Measurements from ENCODE around the gene TBKBP1. TPM values are rescaled to one million over a fixed set of nuclear protein-coding genes. Genes with fewer than 3 reads are reported as not detected.

Gene TBKBP1
- total RNA-seq, 2 experiments from 2014 or later: 2.6 to 3.0 TPM

- H3K9me3 Mint-ChIP-seq (ENCODE audit: low read depth): no peaks in the 10 kb centered on the region
- no peaks in the 10 kb centered on the region for H3K36me3 Mint-ChIP-seq
- ATAC-seq: no peak
- no peak overlapping the region for H3K27ac Mint-ChIP-seq
- DNase-seq: no peak
- no peaks in the 10 kb centered on the region for H3K27me3 Mint-ChIP-seq
- peaks cover 73% of the 10 kb centered on the region for H3K4me1 Mint-ChIP-seq
- CTCF ChIA-PET: interaction anchor here (1.0 to 6.2 kb wide), 5 partner anchors 7 to 33 kb away, joined by 4 to 44 read pairs (median 13); partner anchors contain the start of genes TBKBP1 and TBX21
- H3K4me3 Mint-ChIP-seq: no peak overlapping the region
Observed at GRCh38 chr17:47726796-47727703, 33.1 kb downstream of the TBKBP1 start.

GRCh38 chr17:47727704-47728036, 33.7 kb downstream of the TBKBP1 start:
- Mint-ChIP-seq H3K27me3 (no peaks in the 10 kb centered on the region), H3K36me3 (no peaks in the 10 kb centered on the region), H3K9me3 (ENCODE audit: low read depth) (no peaks in the 10 kb centered on the region), H3K27ac (no peak overlapping the region), H3K4me3 (no peak overlapping the region), H3K4me1 (peaks cover 75% of the 10 kb centered on the region)
- CTCF ChIA-PET: interaction anchor here (1.0 to 10.6 kb wide), 4 partner anchors 9 to 34 kb away, joined by 4 to 263 read pairs (median 10); partner anchors contain the start of gene TBKBP1
- DNase-seq: no peak
- no peak for ATAC-seq

GRCh38 chr17:47728214-47728877, 34.4 kb downstream of the TBKBP1 start:
- Mint-ChIP-seq H3K4me3 (no peak overlapping the region), H3K36me3 (no peaks in the 10 kb centered on the region), H3K27ac (peak overlapping the region; percentile 51), H3K9me3 (ENCODE audit: low read depth) (no peaks in the 10 kb centered on the region), H3K4me1 (peaks cover 77% of the 10 kb centered on the region), H3K27me3 (no peaks in the 10 kb centered on the region)
- CTCF ChIA-PET: interaction anchor here (1.0 to 10.6 kb wide), 4 partner anchors 10 to 35 kb away, joined by 4 to 263 read pairs (median 10); partner anchors contain the start of gene TBKBP1
- DNase-seq: no peak
- ATAC-seq: no peak

DNA sequence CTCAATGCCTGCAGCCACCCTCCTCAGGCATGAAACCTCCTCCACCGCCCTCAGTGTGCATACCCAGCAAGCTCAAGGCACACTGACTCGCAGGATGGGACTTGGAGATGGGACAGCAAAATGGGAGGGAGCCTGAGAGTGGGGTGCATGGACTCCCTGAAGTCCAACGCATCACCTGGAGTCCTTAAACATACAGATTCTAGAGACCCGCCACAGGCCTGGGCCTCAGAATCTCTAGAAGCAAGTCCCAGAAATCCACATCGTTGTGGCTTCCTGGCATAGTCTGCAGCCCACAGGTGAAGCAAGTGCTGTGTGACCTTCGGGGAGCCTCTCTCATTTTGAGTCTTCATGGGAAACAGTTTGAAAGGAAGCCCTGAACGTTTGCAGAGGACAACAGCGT, 35.5 kb downstream of the TBKBP1 start:
- Mint-ChIP-seq H3K4me1 (peaks cover 76% of the 10 kb centered on the region), H3K27me3 (no peaks in the 10 kb centered on the region), H3K9me3 (ENCODE audit: low read depth) (no peaks in the 10 kb centered on the region), H3K4me3 (no peak overlapping the region), H3K27ac (peak overlapping the region; percentile 62), H3K36me3 (peaks cover 5% of the 10 kb centered on the region)
- CTCF ChIA-PET: interaction anchor here (1.5 to 10.6 kb wide), 4 partner anchors 11 to 92 kb away, joined by 3 to 263 read pairs (median 10); partner anchors contain the start of gene OSBPL7
- no peak for ATAC-seq
- peak; percentile 56 for DNase-seq

- H3K4me3 Mint-ChIP-seq: no peak overlapping the region
- peaks cover 16% of the 10 kb centered on the region for H3K36me3 Mint-ChIP-seq
- ATAC-seq: no peak
- CTCF ChIA-PET: interaction anchor here (0.5 to 10.6 kb wide), 7 partner anchors 13 to 90 kb away, joined by 3 to 263 read pairs (median 8); partner anchors contain the start of genes OSBPL7 and TBKBP1
- peak overlapping the region; percentile 84 for H3K27ac Mint-ChIP-seq
- DNase-seq: no peak
- H3K9me3 Mint-ChIP-seq (ENCODE audit: low read depth): no peaks in the 10 kb centered on the region
- no peaks in the 10 kb centered on the region for H3K27me3 Mint-ChIP-seq
- peaks cover 70% of the 10 kb centered on the region for H3K4me1 Mint-ChIP-seq
Observed at GRCh38 chr17:47730681-47731080, 36.7 kb downstream of the TBKBP1 start.

DNA sequence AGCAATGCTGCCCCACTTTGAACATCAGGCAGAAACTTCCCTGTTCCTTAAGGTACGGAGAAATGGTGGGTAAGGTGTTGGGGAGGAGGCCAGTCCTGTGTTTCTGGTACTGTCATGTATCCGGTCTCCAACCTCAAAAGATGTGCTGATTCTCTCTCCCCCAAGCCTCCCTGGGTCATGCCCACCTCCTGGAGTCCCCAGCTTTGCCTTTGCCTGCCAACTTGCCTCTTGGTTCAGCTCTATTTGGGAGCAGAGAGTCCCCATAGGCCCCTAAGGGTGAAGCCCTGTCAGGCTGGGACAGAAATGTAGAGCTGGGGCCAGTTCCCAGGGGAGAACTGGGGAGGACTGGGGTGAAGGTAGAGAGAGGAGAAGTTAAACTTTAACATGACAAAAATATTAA, 37.4 kb downstream of the TBKBP1 start:
- H3K9me3 Mint-ChIP-seq (ENCODE audit: low read depth): no peaks in the 10 kb centered on the region
- ATAC-seq (no peak), DNase-seq (no peak)
- H3K4me3 Mint-ChIP-seq: no peak overlapping the region
- H3K27me3 Mint-ChIP-seq: no peaks in the 10 kb centered on the region
- peaks cover 70% of the 10 kb centered on the region for H3K4me1 Mint-ChIP-seq
- CTCF ChIA-PET: interaction anchor here (0.7 to 10.6 kb wide), 8 partner anchors 14 to 99 kb away, joined by 3 to 263 read pairs (median 9); partner anchors contain the start of gene TBKBP1
- H3K36me3 Mint-ChIP-seq: peaks cover 20% of the 10 kb centered on the region
- H3K27ac Mint-ChIP-seq: peak overlapping the region; percentile 84

DNA sequence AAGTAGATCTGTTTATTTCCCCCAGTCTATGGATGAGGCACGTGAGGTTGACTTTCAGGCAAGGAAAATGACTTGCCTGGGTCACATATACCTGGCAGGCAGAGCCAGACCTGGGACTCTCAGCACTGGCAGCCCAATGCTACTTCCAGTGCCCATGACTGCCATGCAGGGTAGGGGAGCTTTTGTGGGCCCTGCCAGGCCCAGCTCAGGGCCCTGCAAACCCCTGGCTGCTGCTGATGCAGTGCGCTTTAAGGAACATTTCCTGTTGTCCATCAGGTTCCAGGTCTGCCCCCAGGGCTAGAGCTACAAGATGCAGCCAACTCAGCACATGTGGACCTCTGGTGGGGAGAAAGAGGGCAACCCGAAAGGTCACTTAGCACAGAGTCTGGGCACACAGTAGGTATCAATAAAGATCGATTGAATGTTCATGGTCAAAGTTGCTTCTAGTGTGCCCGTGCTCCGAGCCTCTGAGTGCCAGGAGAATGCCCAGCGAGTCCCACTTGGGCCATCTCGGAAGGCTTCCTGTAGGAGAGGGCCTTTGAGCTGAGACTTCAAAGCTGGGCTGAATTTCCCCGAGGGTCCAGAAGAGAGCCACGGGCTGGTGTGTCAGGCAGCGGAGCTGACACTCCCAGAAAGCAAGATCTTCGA, 38.6 kb downstream of the TBKBP1 start:
- Mint-ChIP-seq H3K27ac (peak overlapping the region; percentile 84), H3K4me1 (peaks cover 70% of the 10 kb centered on the region), H3K27me3 (no peaks in the 10 kb centered on the region), H3K9me3 (ENCODE audit: low read depth) (no peaks in the 10 kb centered on the region), H3K36me3 (peaks cover 31% of the 10 kb centered on the region), H3K4me3 (peak overlapping the region; percentile 93)
- no peak for ATAC-seq
- peak; percentile 41 for DNase-seq
- CTCF ChIA-PET: interaction anchor here (0.8 to 10.6 kb wide), 21 partner anchors 9 to 214 kb away, joined by 3 to 263 read pairs (median 4); partner anchors contain the start of genes KPNB1 and TBKBP1

DNA sequence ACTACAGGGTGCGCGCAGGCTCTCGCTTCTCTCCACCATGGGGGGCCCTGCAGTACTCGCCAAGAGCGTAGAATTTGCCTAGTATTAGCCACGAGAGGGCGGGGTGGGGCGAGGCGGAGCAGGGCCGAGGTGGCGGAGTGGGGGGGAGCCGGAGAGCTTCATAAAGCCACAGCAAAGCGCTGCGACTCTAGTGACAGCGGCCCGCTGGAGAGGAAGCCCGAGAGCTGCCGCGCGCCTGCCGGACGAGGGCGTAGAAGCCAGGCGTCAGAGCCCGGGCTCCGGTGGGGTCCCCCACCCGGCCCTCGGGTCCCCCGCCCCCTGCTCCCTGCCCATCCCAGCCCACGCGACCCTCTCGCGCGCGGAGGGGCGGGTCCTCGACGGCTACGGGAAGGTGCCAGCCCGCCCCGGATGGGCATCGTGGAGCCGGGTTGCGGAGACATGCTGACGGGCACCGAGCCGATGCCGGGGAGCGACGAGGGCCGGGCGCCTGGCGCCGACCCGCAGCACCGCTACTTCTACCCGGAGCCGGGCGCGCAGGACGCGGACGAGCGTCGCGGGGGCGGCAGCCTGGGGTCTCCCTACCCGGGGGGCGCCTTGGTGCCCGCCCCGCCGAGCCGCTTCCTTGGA, 39.2 kb downstream of the TBKBP1 start, which contains the start of gene TBX21:
TBX21 (plus strand) TSS at position 190 of the 627 bp plus-strand sequence; CDS start at position 409, 219 bp downstream.
- H3K4me3 Mint-ChIP-seq: peak within 1 kb of the TSS; percentile 93
- no peaks in the 10 kb centered on the region for H3K27me3 Mint-ChIP-seq
- H3K9me3 Mint-ChIP-seq (ENCODE audit: low read depth): no peaks in the 10 kb centered on the region
- CTCF ChIA-PET: interaction anchor here (0.6 to 10.6 kb wide), 24 partner anchors 8 to 214 kb away, joined by 3 to 263 read pairs (median 4); partner anchors contain the start of genes KPNB1, LRRC46, MRPL10 and TBKBP1
- H3K36me3 Mint-ChIP-seq: peaks cover 32% of the 10 kb centered on the region
- DNase-seq (peak; percentile 97), ATAC-seq (peak; percentile 82)
- peaks cover 67% of the 10 kb centered on the region for H3K4me1 Mint-ChIP-seq
- H3K27ac Mint-ChIP-seq: peak within 1 kb of the TSS; percentile 99

GRCh38 chr17:47733674-47734410, 39.9 kb downstream of the TBKBP1 start:
- Mint-ChIP-seq H3K36me3 (peaks cover 36% of the 10 kb centered on the region), H3K4me3 (peak overlapping the region; percentile 93), H3K9me3 (ENCODE audit: low read depth) (no peaks in the 10 kb centered on the region), H3K4me1 (peaks cover 65% of the 10 kb centered on the region), H3K27me3 (no peaks in the 10 kb centered on the region), H3K27ac (peak overlapping the region; percentile 99)
- ATAC-seq (peak; percentile 13), DNase-seq (peak; percentile 57)
- CTCF ChIA-PET: interaction anchor here (0.6 to 10.6 kb wide), 22 partner anchors 7 to 97 kb away, joined by 3 to 263 read pairs (median 4); partner anchors contain the start of genes LRRC46, MRPL10 and TBKBP1

- no peaks in the 10 kb centered on the region for H3K9me3 Mint-ChIP-seq (ENCODE audit: low read depth)
Observed at GRCh38 chr17:47735139-47735464, 41.1 kb downstream of the TBKBP1 start.

GRCh38 chr17:47735536-47736011, 41.6 kb downstream of the TBKBP1 start:
- Mint-ChIP-seq H3K27ac (peak overlapping the region; percentile 99), H3K4me3 (peak overlapping the region; percentile 93), H3K27me3 (no peaks in the 10 kb centered on the region), H3K4me1 (peaks cover 60% of the 10 kb centered on the region), H3K36me3 (peaks cover 41% of the 10 kb centered on the region), H3K9me3 (ENCODE audit: low read depth) (no peaks in the 10 kb centered on the region)
- DNase-seq: peak; percentile 70
- peak; percentile 17 for ATAC-seq
- CTCF ChIA-PET: interaction anchor here (1.0 to 10.6 kb wide), 6 partner anchors 11 to 236 kb away, joined by 3 to 263 read pairs (median 10); partner anchors contain the start of gene CDK5RAP3

More at GRCh38 chr17:47735139-47735464, 41.1 kb downstream of the TBKBP1 start:
- CTCF ChIA-PET: interaction anchor here (0.6 to 10.6 kb wide), 7 partner anchors 11 to 236 kb away, joined by 3 to 263 read pairs (median 10); partner anchors contain the start of gene CDK5RAP3
- H3K4me1 Mint-ChIP-seq: peaks cover 60% of the 10 kb centered on the region
- H3K36me3 Mint-ChIP-seq: peaks cover 40% of the 10 kb centered on the region
- ATAC-seq (no peak), DNase-seq (no peak)
- H3K27me3 Mint-ChIP-seq: no peaks in the 10 kb centered on the region
- peak overlapping the region; percentile 99 for H3K27ac Mint-ChIP-seq
- peak overlapping the region; percentile 93 for H3K4me3 Mint-ChIP-seq
